A549 (cell line): ENCODE measurements around the gene PADI6. TPM values are rescaled to one million over a fixed set of nuclear protein-coding genes. Genes with fewer than 3 reads are reported as not detected.

Experiments used
- ATAC-seq, 2 experiments: fragments of 200-7000 bp in 1 of 2; fragments of >200 bp in 1 of 2; cut with Nextera tagmentation in 1 of 2; cut with Tn5 transposase in 1 of 2; 3 replicates each; pipeline versions ENCODE4 v1.8.0 to v1.9.1; 2018 to 2020; ENCODE audit warnings: mild to moderate bottlenecking in 1 of 2, moderate library complexity in 1 of 2
- CTCF ChIA-PET: fragments of 300-600 bp; sonication (Branson Sonifier 250); formaldehyde crosslinking; extraction: SDS; loops from one replicate; lab custom pipeline; 2021; ENCODE audit warnings: antibody characterized with exemption, inconsistent platforms; lab: Yijun Ruan, JAX
- POLR2A ChIA-PET: fragments of 350-600 bp; formaldehyde crosslinking; extraction: SDS; loops from one replicate; lab custom pipeline; 2021; ENCODE audit warnings: antibody characterized with exemption, inconsistent platforms; lab: Yijun Ruan, JAX
- DNase-seq, 2 experiments: peaks; one replicate each; pipeline versions ENCODE4 v3.0.0 to v3.0.0-alpha.2; 2011 to 2016; ENCODE audit warnings: low read depth in 1 of 2, low spot score in 1 of 2
- FAIRE-seq: peaks from 2 replicates; lab custom pipeline; 2011; peaks lifted over from hg19 to GRCh38; lab: Jason Lieb, UNC
- H3K27ac ChIP-seq, 2 experiments: fragments of >200 bp; sonication (Bioruptor Twin); formaldehyde crosslinking; 3 replicates each; pipeline ENCODE4 v1.5.1; 2016 to 2017
- H3K4me1 ChIP-seq: fragments of >200 bp; sonication (Bioruptor Twin); formaldehyde crosslinking; 3 replicates; pipeline ENCODE4 v1.6.1; 2016
- H3K4me2 ChIP-seq: fragments of >200 bp; sonication (Bioruptor Twin); formaldehyde crosslinking; 3 replicates; pipeline ENCODE4 v1.6.1; 2016
- H3K4me3 ChIP-seq: fragments of >200 bp; sonication (Bioruptor Twin); formaldehyde crosslinking; 3 replicates; pipeline ENCODE4 v1.5.1; 2016
- H3K9me3 ChIP-seq: fragments of >200 bp; sonication (Bioruptor Twin); formaldehyde crosslinking; 3 replicates; pipeline ENCODE4 v1.6.1; 2016
- BHLHE40 ChIP-seq: IDR thresholded peaks from 2 replicates; pipeline ENCODE4 v1.6.1; 2012; ENCODE audit warnings: low read depth, low read length, inconsistent platforms
- CEBPB ChIP-seq, 2 experiments: fragments of >200 bp in 1 of 2; sonication (Bioruptor Twin) in 1 of 2; formaldehyde crosslinking in 1 of 2; IDR thresholded peaks; 2 replicates each; pipeline ENCODE4 v1.6.1; 2012 to 2016
- CHD2 ChIP-seq: fragments of 150-350 bp; IDR thresholded peaks from 2 replicates; pipeline ENCODE4 v1.6.1; 2014; ENCODE audit warnings: low read length; ENCODE audit not compliant: partially characterized antibody
- EHMT2 ChIP-seq: fragments of 200-600 bp; sonication (generic); IDR thresholded peaks from 2 replicates; pipeline ENCODE4 v1.6.1; 2016; ENCODE audit warnings: antibody characterized with exemption, low read depth, mild to moderate bottlenecking, moderate library complexity
- GATA3 ChIP-seq: IDR thresholded peaks from 2 replicates; pipeline ENCODE4 v1.6.1; 2012; ENCODE audit warnings: borderline replicate concordance
- HDAC2 ChIP-seq: fragments of 200-600 bp; sonication (generic); IDR thresholded peaks from 2 replicates; pipeline ENCODE4 v1.6.1; 2016
- HEYL ChIP-seq: fragments of 250-450 bp; sonication (Bioruptor Pico); IDR thresholded peaks from 2 replicates; pipeline ENCODE4 v1.8.0; 2021; ENCODE audit warnings: mild to moderate bottlenecking, moderate library complexity
- HOXA7 ChIP-seq: fragments of 250-450 bp; sonication (Bioruptor Pico); IDR thresholded peaks from 2 replicates; pipeline ENCODE4 v1.5.0; 2020; ENCODE audit warnings: mild to moderate bottlenecking, moderate library complexity
- HOXB13 ChIP-seq: fragments of 250-450 bp; sonication (Bioruptor Pico); IDR thresholded peaks from 2 replicates; pipeline ENCODE4 v1.5.0; 2020; ENCODE audit warnings: low read depth, mild to moderate bottlenecking, moderate library complexity
- HOXB5 ChIP-seq: fragments of 250-450 bp; sonication (Bioruptor Pico); IDR thresholded peaks from 2 replicates; pipeline ENCODE4 v1.5.0; 2020; ENCODE audit warnings: mild to moderate bottlenecking, moderate library complexity
- JUNB ChIP-seq: fragments of >200 bp; sonication (Bioruptor Twin); formaldehyde crosslinking; IDR thresholded peaks from 2 replicates; pipeline ENCODE4 v1.6.1; 2016
- MAZ ChIP-seq: fragments of 150-350 bp; IDR thresholded peaks from 2 replicates; pipeline ENCODE4 v1.6.1; 2014; ENCODE audit warnings: antibody characterized with exemption, low read depth, low read length, borderline replicate concordance
- NR3C1 ChIP-seq: fragments of >200 bp; sonication (Bioruptor Twin); formaldehyde crosslinking; IDR thresholded peaks from 3 replicates; pipeline ENCODE4 v1.6.1; 2017
- PHF8 ChIP-seq: fragments of 200-600 bp; sonication (generic); IDR thresholded peaks from 2 replicates; pipeline ENCODE4 v1.6.1; 2016; ENCODE audit warnings: low read depth, mild to moderate bottlenecking, antibody characterized with exemption, moderate library complexity, borderline replicate concordance
- POLR2AphosphoS2 ChIP-seq: conservative IDR thresholded peaks from 2 replicates; pipeline ENCODE4 v1.6.1; 2012; ENCODE audit warnings: low read length, improper control_type of control experiment, inconsistent platforms
- RAD21 ChIP-seq, 2 experiments: fragments of >200 bp in 1 of 2; sonication (Bioruptor Twin) in 1 of 2; formaldehyde crosslinking in 1 of 2; IDR thresholded peaks in 1 of 2; conservative IDR thresholded peaks in 1 of 2; 2 replicates in 1 of 2; 3 replicates in 1 of 2; pipeline ENCODE4 v1.6.1; 2012 to 2018; ENCODE audit warnings: inconsistent platforms in 1 of 2
- RARB ChIP-seq: fragments of 250-450 bp; sonication (Bioruptor Pico); IDR thresholded peaks from 2 replicates; pipeline ENCODE4 v1.8.0; 2021; ENCODE audit warnings: mild to moderate bottlenecking, moderate library complexity
- ZNF302 ChIP-seq: fragments of 250-450 bp; sonication (Bioruptor Pico); IDR thresholded peaks from 2 replicates; pipeline ENCODE4 v1.9.0; 2021; ENCODE audit warnings: inconsistent platforms, mild to moderate bottlenecking, moderate library complexity
- ZSCAN20 ChIP-seq: fragments of 250-450 bp; sonication (Bioruptor Pico); IDR thresholded peaks from 2 replicates; pipeline ENCODE4 v1.8.0; 2022; ENCODE audit warnings: mild to moderate bottlenecking, moderate library complexity
- WGBS: methylation state at CpG from one replicate; pipeline ENCODE4 v1.1.6; 2017; ENCODE audit errors: missing lambda C conversion rate; 5-methylcytosine and 5-hydroxymethylcytosine counted together
- polyA plus RNA-seq, 4 experiments: library from polyadenylated mRNA; depleted of rRNA in 3 of 4; stranded (reverse); fragments of >200 nt; fragmentation: RNase III in 1 of 4; extraction: RNeasy Plus Mini Kit Qiagen cat#74134 plus additional on column Dnase treatment in 1 of 4; gene quantifications; 2 replicates in 3 of 4; 3 replicates in 1 of 4; pipeline ENCODE4 v1.2.3, GENCODE V29; 2011 to 2017
- TF ChIP-seq, protein P1 (sequence below): fragments of >200 bp; sonication (Bioruptor Twin); formaldehyde crosslinking; IDR thresholded peaks from 3 replicates; pipeline ENCODE4 v1.5.1; 2016
- TF ChIP-seq, protein P2 (sequence below): fragments of >200 bp; sonication (Bioruptor Twin); formaldehyde crosslinking; IDR thresholded peaks from 2 replicates; pipeline ENCODE4 v1.6.1; 2016
- TF ChIP-seq, protein P3 (sequence below): IDR thresholded peaks from 2 replicates; pipeline ENCODE4 v1.6.1; 2012; ENCODE audit warnings: low read depth, borderline replicate concordance
- TF ChIP-seq, protein P4 (sequence below): fragments of 250-450 bp; sonication (Bioruptor Pico); IDR thresholded peaks from 2 replicates; pipeline ENCODE4 v1.5.0; 2021; ENCODE audit warnings: mild to moderate bottlenecking, moderate library complexity, borderline replicate concordance
- TF ChIP-seq, protein P5 (sequence below): fragments of 200-600 bp; sonication (generic); IDR thresholded peaks from 2 replicates; pipeline ENCODE4 v1.6.1; 2016; ENCODE audit warnings: antibody characterized with exemption, mild to moderate bottlenecking, moderate library complexity
- TF ChIP-seq, protein P6 (sequence below): fragments of 250-450 bp; sonication (Bioruptor Pico); IDR thresholded peaks from 2 replicates; pipeline ENCODE4 v1.5.0; 2020; ENCODE audit warnings: low read depth, mild to moderate bottlenecking, moderate library complexity

Gene PADI6
- polyA plus RNA-seq, 2 of the 4 experiments (the other 2 are of a cell fraction) = not detected

DNA sequence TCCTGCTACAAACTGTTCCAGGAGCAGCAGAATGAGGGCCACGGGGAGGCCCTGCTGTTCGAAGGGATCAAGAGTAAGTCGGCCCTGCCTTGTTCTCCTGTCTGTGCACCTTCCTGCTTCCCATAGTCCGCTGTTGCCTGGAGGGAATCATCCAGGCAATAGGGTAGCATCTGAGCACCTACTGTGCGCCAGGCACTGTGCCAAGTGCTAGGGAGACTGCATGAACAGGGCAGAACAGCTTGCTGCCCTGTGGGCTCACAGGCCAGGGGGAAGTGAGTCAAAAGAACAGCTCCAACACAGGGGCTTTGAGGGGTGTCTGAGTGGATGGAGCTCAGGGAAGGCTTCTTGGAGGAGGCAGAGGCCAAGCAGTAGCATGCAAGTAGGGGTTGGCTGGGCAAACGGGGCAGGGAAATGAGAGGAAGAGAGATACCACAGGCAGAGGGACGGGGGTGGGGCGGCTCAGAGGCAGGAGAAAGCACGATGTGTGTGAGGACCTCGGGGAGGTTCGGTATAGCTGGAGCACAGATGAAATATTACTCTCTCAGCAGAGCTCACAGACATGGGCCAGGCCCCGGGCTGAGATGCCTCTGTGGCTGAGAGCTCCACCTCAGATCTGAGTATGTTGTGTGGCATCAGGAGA lies 15.5 kb upstream of the PADI6 start:
- WGBS = 49% methylated on average over 6 of the region's 12 CpGs
- no peak for ATAC-seq
- Histone ChIP-seq H3K4me2 (no peak overlapping the region), H3K4me3 (no peak overlapping the region), H3K27ac (no peak overlapping the region), H3K4me1 (no peaks in the 10 kb centered on the region), H3K9me3 (no peaks in the 10 kb centered on the region)
- DNase-seq = no peak
- no peak for TF ChIP-seq RARB (CRISPR knock-in tag)
- TF ChIP-seq CEBPB (IDR thresholded peaks at IDR 0.05) = no peak
- TF ChIP-seq, protein P1, sequence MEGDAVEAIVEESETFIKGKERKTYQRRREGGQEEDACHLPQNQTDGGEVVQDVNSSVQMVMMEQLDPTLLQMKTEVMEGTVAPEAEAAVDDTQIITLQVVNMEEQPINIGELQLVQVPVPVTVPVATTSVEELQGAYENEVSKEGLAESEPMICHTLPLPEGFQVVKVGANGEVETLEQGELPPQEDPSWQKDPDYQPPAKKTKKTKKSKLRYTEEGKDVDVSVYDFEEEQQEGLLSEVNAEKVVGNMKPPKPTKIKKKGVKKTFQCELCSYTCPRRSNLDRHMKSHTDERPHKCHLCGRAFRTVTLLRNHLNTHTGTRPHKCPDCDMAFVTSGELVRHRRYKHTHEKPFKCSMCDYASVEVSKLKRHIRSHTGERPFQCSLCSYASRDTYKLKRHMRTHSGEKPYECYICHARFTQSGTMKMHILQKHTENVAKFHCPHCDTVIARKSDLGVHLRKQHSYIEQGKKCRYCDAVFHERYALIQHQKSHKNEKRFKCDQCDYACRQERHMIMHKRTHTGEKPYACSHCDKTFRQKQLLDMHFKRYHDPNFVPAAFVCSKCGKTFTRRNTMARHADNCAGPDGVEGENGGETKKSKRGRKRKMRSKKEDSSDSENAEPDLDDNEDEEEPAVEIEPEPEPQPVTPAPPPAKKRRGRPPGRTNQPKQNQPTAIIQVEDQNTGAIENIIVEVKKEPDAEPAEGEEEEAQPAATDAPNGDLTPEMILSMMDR = no peak
- TF ChIP-seq EHMT2 = no peak
- no peak for TF ChIP-seq PHF8
- TF ChIP-seq RAD21 (conservative IDR thresholded peaks at IDR 0.05 in 1 of 2, IDR thresholded peaks at IDR 0.05 in 1 of 2) = no peak
- TF ChIP-seq HOXB13 (CRISPR knock-in tag) = no peak
- no peak for TF ChIP-seq GATA3
- TF ChIP-seq MAZ = no peak
- TF ChIP-seq, protein P2, sequence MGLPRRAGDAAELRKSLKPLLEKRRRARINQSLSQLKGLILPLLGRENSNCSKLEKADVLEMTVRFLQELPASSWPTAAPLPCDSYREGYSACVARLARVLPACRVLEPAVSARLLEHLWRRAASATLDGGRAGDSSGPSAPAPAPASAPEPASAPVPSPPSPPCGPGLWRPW = no peak
- TF ChIP-seq, protein P3, sequence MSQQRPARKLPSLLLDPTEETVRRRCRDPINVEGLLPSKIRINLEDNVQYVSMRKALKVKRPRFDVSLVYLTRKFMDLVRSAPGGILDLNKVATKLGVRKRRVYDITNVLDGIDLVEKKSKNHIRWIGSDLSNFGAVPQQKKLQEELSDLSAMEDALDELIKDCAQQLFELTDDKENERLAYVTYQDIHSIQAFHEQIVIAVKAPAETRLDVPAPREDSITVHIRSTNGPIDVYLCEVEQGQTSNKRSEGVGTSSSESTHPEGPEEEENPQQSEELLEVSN = no peak
- FAIRE-seq = no peak
- ChIA-PET CTCF (interaction anchor here (1.0 to 4.1 kb wide), 5 partner anchors 11 to 231 kb away, joined by 3 to 18 read pairs (median 5); no protein-coding TSS in a partner anchor), POLR2A (no interaction called here)

DNA sequence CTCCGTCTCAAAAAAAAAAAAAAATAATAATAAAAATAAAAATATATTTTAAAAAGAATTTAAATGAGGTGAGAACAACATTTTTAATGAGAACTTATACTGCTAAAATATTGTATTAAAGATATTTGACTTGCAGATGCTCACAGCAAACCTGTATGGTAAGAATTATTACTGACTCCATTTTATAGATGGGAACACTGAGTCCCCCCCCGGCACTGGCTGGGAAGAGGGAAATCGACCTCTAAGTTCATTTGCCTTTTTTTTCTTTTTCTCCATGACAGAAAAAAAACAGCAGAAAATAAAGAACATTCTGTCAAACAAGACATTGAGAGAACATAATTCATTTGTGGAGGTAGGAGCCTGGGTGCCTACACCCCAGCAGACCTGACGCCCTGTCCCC lies 13.4 kb upstream of the PADI6 start:
- Histone ChIP-seq H3K4me1 (no peaks in the 10 kb centered on the region), H3K9me3 (no peaks in the 10 kb centered on the region), H3K4me3 (no peak overlapping the region), H3K27ac (no peak overlapping the region), H3K4me2 (no peak overlapping the region)
- ChIA-PET CTCF (no interaction called here), POLR2A (no interaction called here)
- WGBS = 60% methylated on average over 4 of the region's 4 CpGs
- TF ChIP-seq HDAC2 (no peak), BHLHE40 (no peak), GATA3 (no peak), HOXA7 (CRISPR knock-in tag) (no peak), CHD2 (no peak), JUNB (no peak), ZNF302 (CRISPR knock-in tag) (no peak), EHMT2 (no peak), HEYL (CRISPR knock-in tag) (no peak), ZSCAN20 (CRISPR knock-in tag) (no peak), HOXB5 (CRISPR knock-in tag) (no peak), NR3C1 (no peak), POLR2AphosphoS2 (no peak), CEBPB (IDR thresholded peaks at IDR 0.05) (no peak)
- TF ChIP-seq, protein P2 = no peak
- TF ChIP-seq, protein P4, sequence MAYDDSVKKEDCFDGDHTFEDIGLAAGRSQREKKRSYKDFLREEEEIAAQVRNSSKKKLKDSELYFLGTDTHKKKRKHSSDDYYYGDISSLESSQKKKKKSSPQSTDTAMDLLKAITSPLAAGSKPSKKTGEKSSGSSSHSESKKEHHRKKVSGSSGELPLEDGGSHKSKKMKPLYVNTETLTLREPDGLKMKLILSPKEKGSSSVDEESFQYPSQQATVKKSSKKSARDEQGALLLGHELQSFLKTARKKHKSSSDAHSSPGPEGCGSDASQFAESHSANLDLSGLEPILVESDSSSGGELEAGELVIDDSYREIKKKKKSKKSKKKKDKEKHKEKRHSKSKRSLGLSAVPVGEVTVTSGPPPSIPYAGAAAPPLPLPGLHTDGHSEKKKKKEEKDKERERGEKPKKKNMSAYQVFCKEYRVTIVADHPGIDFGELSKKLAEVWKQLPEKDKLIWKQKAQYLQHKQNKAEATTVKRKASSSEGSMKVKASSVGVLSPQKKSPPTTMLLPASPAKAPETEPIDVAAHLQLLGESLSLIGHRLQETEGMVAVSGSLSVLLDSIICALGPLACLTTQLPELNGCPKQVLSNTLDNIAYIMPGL (CRISPR knock-in tag) = no peak
- TF ChIP-seq, protein P5, sequence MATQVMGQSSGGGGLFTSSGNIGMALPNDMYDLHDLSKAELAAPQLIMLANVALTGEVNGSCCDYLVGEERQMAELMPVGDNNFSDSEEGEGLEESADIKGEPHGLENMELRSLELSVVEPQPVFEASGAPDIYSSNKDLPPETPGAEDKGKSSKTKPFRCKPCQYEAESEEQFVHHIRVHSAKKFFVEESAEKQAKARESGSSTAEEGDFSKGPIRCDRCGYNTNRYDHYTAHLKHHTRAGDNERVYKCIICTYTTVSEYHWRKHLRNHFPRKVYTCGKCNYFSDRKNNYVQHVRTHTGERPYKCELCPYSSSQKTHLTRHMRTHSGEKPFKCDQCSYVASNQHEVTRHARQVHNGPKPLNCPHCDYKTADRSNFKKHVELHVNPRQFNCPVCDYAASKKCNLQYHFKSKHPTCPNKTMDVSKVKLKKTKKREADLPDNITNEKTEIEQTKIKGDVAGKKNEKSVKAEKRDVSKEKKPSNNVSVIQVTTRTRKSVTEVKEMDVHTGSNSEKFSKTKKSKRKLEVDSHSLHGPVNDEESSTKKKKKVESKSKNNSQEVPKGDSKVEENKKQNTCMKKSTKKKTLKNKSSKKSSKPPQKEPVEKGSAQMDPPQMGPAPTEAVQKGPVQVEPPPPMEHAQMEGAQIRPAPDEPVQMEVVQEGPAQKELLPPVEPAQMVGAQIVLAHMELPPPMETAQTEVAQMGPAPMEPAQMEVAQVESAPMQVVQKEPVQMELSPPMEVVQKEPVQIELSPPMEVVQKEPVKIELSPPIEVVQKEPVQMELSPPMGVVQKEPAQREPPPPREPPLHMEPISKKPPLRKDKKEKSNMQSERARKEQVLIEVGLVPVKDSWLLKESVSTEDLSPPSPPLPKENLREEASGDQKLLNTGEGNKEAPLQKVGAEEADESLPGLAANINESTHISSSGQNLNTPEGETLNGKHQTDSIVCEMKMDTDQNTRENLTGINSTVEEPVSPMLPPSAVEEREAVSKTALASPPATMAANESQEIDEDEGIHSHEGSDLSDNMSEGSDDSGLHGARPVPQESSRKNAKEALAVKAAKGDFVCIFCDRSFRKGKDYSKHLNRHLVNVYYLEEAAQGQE = no peak
- TF ChIP-seq, protein P6, sequence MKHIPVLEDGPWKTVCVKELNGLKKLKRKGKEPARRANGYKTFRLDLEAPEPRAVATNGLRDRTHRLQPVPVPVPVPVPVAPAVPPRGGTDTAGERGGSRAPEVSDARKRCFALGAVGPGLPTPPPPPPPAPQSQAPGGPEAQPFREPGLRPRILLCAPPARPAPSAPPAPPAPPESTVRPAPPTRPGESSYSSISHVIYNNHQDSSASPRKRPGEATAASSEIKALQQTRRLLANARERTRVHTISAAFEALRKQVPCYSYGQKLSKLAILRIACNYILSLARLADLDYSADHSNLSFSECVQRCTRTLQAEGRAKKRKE = no peak
- FAIRE-seq = no peak
- DNase-seq = no peak
- ATAC-seq = no peak
